SHP77 (cell line): ENCODE results near the gene GUK1.
"Not testable (repeated sequence)": the region's sequence is repeated elsewhere in the genome, so short reads cannot be mapped to it uniquely, and the experiment has no call there.

Source experiments
- DNase-seq, 2 experiments: peaks; one replicate each; lab custom pipeline; 2025; lab: John Stamatoyannopoulos, UW

The GUK1 gene

DNA sequence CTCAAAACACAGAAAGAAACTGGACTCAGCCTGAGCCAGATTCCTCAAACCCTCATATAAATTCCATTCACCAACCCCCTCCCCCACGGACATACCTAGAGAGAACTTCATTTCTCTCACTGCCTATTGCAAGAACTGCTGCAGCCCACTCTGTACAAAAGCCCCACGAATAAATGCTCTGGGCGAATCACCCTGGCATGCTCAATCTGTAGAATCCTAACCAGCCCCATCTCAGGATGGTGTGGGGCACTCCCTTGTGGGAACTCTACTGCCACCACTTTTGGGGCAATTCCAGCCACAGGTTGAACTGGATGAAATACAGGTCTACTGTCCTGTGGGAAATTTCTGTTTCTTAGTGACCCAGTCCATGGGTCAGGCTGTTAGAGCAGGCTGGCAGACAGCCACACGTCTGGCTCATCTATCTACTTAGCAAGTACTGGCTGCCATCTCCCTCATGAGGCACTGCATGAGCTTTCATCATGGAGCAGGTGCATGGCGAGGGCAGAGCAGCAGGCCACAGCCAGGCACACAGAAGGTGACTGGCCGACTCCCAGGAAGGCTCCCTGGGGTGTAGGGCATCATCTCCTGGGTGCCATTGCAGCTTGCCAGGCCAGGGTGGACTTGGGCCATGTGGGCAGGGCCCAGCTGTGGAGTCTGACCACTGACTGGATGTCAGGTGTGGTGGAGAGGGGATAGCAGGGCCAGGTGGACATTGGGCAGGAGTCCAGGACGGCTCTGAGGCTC lies 35.4 kb upstream of the GUK1 start:
- DNase-seq = no peak

- DNase-seq = no peak
Measured at GRCh38 chr1:228105270-228105995, 34.6 kb upstream of the GUK1 start.

- no peak for DNase-seq
Measured at GRCh38 chr1:228105996-228106799, 33.9 kb upstream of the GUK1 start.

DNA sequence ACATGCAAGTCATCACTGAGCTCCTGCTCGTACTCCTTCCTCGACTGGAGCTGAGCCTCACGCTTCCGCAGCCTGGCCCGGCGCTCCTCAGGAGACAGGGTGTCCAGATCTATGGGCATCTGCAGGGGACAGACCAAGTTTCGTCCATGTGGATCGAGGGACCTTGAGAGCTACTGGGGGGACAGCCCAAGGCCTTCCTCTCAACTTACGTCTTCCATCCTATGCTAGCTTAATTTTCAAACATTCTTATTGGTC lies 33.4 kb upstream of the GUK1 start:
- no peak for DNase-seq

DNA sequence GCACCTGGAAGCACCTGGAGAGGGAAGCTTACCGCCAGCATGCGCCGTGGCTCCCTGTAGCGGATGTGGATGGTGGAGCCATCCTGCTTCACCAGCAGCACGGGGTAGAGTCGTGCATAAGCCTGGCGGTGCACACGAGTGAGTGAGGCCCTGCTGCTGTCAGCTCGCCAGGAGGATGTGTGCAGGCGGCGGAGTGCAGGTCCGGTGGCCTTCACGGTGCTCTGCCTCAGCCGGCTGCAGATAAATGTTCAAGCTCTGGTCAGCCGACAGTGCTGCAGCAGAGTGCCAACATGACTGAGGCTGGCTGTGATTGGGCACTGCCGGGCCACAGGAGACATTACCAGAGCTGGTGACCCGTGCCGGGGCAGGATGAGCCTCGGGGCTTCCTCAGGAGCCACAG lies 32.4 kb upstream of the GUK1 start:
- no peak for DNase-seq

GRCh38 chr1:228108055-228108690 lies 31.9 kb upstream of the GUK1 start:
- no peak for DNase-seq

DNA sequence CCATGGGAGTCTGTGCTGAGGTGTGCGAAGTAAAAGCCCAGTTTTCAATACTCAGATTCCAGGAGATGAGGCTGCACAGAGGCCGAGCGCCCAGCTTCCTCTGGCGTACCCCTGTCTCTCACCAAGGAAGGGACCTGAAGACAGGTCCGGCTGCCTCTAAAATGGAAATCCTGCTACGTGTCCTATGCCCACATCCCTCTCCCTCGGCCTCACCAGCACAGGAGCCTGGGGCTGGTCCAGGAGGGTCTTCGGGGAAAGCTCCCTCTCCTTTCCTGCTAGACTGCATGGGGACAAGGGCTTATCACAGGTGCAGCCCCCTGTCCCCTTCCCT lies 31.4 kb upstream of the GUK1 start:
- no peak for DNase-seq

DNA sequence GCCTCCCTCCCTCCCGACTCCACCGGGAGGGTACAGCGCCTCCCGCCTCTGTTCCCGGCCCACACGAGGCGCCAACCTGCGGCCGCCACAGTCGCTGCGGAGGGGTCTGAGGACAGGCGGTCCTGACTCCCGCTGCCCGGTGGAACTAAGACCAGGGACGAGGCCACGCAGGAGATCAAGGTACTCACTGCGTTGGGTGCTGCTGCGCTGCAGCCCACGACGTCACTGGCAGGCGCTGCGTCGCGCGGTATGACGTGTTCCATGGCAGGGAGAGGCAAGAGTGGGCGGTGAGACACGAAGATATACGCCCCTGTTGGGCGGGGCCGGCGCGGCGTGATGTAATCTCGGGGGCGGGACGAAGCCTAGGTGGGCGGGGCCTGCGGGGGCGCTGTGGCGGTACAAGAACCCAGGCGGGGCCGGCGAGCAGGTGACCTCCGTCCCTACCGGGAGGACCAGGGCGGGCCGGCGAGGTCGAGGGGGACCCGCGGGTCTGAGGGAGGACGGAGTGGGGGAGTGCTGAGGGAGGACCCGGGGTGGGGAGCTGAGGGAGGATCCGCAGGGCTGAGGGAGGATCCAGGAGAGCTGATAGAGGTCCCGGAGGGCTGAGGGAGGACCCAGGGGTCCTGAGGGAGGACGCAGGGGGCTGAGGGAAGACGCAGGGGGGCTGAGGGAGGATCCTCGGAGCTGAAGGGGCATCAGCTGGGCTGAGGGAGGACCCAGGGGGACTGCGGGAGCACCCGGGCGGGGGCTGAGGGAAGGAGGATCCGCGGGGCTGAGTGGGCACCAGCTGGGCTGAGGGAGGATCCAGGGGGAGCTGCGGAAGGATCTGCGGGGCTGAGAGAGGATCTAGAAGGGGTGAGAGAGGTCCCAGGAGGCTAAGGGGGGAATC lies 30.8 kb upstream of the GUK1 start, which contains the start of gene MRPL55:
Gene MRPL55 (minus strand): TSS at position 227 of the 889 bp plus-strand sequence. CDS start 1,039 bp downstream, outside the sequence.
- peak; percentile 87 to 88 for DNase-seq

DNA sequence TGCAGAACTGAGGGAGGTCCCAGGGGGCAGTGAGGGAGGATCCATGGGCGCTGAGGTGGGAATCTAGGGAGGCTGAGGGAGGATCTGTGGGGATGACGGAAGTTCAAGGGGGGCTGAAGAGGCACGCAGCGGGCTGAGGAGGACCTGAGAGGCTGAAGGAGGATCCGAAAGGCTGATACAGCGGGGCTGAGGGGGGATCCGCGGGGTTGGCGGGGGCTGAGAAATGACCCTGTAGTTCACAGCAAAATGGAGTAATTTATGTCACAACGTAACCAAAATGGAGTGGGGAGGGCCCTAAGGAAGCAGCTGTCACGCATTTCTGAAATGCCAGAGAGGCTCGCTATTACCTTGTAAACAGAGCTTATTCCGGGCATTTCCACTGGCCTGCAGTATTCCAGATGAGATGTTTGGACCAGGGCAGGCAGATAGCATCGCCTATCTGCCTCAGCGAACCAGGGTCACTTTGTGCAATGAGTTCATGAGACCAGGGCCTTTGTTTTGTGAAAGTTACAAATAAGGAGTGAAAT lies 30.1 kb upstream of the GUK1 start:
- peak in 1 of 2 experiments; percentile 41 for DNase-seq

GRCh38 chr1:228110556-228110955 lies 29.5 kb upstream of the GUK1 start:
- DNase-seq = no peak

- DNase-seq = not testable (repeated sequence)
Measured at GRCh38 chr1:228111315-228111714, 28.8 kb upstream of the GUK1 start.

DNA sequence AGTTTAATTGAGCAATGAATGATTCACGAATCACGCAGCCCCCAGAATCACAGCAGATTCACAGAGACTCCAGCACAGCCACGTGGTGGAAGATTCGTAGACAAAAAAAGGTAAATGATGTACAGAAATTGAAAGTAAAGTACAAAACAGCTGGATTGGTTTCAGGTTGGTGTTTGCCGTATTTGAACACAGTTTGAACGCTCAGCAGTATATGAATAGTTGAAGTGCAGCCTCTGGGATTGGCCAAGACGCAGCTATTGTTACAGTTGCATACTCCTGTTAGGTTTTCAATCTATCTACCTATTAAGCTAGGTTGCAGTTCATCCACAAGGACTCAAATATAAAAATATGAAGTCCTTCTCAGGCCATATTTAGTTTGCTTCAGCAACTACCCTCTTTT lies 27.9 kb upstream of the GUK1 start:
- DNase-seq = no peak

DNA sequence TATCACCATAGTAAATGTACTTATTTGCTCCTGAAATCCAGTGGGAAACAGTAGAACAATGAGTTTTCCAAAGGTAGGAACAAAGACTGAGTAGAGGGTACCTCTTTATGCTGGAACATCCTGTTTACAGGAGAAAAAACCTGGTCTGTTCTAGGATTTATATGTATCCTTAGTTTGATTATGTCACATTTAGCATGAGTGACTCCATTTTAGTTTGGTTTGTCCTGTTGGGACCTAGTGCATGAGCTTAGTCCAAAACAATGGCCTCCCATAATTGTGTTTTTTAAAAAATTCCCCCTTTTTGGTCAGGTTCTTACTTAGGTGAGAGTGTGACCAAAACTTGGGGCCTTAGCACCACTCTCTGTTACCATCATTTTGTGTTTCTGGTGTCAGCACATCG lies 27.5 kb upstream of the GUK1 start:
- no peak for DNase-seq

DNA sequence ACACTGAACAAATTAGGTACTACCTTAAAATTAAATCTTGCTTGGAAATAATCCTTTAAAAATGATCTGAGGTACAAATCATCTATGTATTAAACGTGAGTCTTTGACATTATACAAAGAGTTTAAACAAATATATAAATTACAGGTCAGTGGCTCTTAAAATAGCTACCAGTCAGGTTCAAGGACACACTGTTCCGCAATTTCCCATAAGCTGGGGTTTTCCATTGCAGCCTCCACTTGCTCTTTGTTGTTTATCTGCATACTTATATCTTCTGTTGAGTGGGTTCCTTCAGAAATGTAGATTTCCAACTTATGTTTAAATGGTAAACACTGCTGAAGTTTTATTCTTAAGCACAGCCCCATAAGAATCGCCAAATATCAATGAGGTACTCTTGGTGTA lies 25.3 kb upstream of the GUK1 start:
- DNase-seq = no peak

DNA sequence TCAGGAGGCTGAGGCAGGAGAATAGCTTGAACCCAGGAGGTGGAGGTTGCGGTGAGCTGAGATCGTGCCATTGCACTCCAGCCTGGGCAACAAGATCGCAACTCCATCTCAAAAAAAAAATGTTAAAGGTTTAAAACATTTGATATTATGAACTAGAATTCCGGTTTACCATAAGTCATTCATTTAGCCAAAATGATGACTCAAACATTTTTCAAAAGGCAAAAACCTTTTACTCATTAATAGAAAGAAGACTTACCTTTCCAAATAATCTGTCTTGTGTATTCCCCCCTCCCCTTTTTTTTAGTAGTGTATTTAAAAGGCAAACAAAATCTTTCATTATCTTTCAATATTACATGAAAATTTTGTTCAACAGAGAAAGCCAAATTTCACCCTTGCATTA lies 22.7 kb upstream of the GUK1 start:
- no peak for DNase-seq

- no peak for DNase-seq
Measured at GRCh38 chr1:228118040-228118439, 22.0 kb upstream of the GUK1 start.

DNA sequence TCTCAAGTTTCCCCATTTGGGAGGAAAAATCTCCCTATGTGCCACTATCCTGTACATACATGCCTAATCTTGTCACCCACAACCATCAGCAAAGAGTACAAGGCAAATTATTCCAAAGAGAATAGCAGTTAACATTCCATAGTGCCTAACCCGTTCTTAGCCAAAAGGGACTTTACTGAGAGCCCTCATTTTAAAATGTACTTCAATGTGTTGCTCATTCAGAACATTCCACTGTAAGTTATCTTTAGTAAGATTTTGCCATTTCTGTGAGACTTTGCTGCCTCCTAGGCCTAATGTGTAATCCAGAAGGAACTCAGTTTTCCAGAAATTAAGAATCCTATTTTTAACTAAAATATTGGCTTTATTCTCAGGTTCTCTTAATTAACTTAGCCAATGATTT lies 19.7 kb upstream of the GUK1 start:
- DNase-seq = no peak

DNA sequence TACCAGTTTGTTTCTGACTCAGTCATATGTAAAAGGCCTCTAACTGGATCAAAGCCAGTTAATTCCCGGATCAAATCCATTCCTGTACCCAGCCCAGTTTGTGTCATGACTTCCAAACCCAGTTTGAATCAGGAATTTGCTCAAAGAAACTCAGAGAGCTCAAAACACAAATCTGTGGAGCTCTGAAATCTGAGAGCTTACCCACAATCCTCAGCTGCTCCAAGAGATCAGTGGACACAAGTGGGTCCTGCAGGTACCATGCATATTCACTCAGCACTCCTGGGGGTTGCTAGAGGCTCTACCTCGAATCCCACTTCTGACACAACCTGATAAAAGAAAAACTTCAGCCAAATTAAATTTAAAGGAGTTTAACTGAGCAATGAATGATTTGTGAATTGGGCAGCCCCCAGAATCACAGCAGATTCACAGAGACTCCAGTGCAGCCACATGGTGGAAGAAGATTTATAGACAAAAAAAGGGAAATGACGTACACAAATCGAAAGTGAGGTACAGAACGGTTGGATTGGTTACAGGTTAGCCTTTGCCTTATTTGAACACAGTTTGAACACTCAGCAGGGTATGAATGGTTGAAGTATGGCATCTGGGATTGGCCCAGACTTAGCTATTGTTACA lies 19.1 kb upstream of the GUK1 start:
- no peak for DNase-seq

DNA sequence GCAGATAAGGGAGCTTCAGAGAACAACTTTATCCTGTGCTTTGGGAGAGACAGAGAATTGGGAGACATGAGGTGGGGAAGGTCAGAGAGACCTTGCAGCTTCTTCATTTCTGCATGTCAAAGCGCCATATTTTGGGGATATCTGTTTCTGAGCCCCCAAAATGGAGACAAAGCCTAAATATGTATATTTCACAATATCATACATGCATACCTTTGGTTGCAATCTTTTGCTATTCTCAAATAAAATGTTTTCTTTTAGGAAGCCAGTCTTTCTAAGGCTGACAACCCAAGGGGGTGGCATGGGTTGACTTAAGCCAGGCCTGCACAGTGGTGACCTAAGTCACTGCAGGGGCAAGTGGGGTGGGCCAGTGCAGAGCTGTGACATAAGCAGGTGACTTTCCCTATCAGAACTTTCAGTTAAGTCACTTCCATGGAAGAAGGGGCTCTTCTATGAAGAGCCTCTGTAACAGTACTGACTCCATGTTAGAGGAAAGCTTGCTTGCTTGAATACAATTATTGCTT lies 17.1 kb upstream of the GUK1 start:
- DNase-seq = no peak

DNA sequence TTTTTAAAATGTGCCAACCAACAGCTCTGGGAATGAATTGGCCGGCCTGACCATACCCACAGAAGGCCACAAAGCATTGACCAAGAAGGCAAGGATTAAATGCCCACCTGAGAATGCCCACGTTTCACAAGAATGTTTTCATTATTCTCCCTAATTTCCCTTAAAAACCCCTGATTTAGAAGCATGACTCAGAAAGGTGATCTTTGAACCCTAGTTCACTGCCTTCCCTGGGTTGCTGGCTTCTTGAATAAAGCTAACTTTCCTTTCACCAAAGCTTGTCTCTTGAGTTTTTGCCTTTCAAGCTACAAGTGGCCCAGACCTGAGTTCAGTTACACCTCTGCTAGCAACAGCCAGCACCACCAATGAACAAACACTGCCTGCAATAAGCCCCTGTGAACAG lies 16.6 kb upstream of the GUK1 start:
- DNase-seq = no peak

- DNase-seq = no peak
Measured at GRCh38 chr1:228125185-228125584, 14.9 kb upstream of the GUK1 start.
